ENCODE measurements around the gene RNF217. TPM values are rescaled to one million over a fixed set of nuclear protein-coding genes. Genes with fewer than 3 reads are reported as not detected.

Gene RNF217
- total and polyA plus RNA-seq, 10 of the 15 experiments (the other 5 are each of a cell fraction or from before 2014, with no cell fraction given), result under 0.01 to 11.7 (median 0.04) TPM; not detected in 3

DNA sequence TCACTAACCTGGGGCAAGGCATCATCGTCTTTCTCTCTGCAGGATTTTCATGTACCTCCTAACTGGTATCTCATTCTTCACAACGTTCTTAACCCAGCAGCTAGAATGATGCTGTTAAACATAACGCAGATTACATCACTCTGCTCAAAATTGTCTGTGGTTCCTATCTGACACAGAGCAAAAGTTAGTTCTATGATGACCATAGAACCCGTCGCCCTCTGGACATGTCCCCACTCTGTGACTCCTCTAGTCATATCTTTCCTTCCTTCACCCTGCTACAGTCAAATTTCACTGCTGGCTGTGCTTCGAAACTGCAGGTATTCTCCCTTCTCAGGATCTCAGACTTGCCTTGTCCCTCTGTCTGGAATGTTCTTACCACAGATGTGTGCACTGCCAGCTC is 103.9 kb downstream of the RNF217 start:
- CTCF ChIA-PET, result interaction anchor here (1.2 kb wide), 1 partner anchor 46 kb away, joined by 4 read pairs; no protein-coding TSS in a partner anchor
- Histone ChIP-seq H3K36me3 (ENCODE audit: control insufficient read depth in 2 of 2, insufficient read depth in 2 of 2, low read length in 1 of 2) (no peaks in the 10 kb centered on the region), H3K4me2 (ENCODE audit: control insufficient read depth, insufficient read depth) (no peak overlapping the region), H4K20me1 (ENCODE audit: control insufficient read depth, insufficient read depth) (no peaks in the 10 kb centered on the region), H3K9ac (ENCODE audit: control insufficient read depth, insufficient read depth, low read length) (no peak overlapping the region), H3K79me2 (ENCODE audit: control insufficient read depth, insufficient read depth, low read length) (no peaks in the 10 kb centered on the region), H3K9me3 (replicated peaks; ENCODE audit: control insufficient read depth, insufficient read depth, low read length) (no peaks in the 10 kb centered on the region), H2AFZ (ENCODE audit: control insufficient read depth, low read depth, low read length) (no peak overlapping the region), H3K27me3 (replicated peaks in 1 of 2; ENCODE audit: control insufficient read depth in 2 of 2, insufficient read depth in 2 of 2, low read length in 1 of 2) (no peaks in the 10 kb centered on the region), H3K27ac (ENCODE audit: control insufficient read depth, insufficient read depth) (no peak overlapping the region), H3K4me1 (ENCODE audit: control insufficient read depth, insufficient read depth, low read length) (no peaks in the 10 kb centered on the region), H3K4me3 (no peak overlapping the region)
- in situ Hi-C loops (cut with MboI), result no loop called here
- no TSS peak for BruUV-seq (replicated peaks)
- no peak for DNase-seq (ENCODE audit: low read depth, low spot score)
- POLR2A ChIA-PET, result no interaction called here
- no peak for TF ChIP-seq PML (IDR thresholded peaks at IDR 0.05; ENCODE audit: low read length)
- TF ChIP-seq NFIC (IDR thresholded peaks at IDR 0.05; ENCODE audit: low read depth, low read length), result no peak
- no peak for TF ChIP-seq IKZF2 (IDR thresholded peaks at IDR 0.05)
- TF ChIP-seq MTA2 (IDR thresholded peaks at IDR 0.05; ENCODE audit: low read depth), result no peak
- TF ChIP-seq, protein P1, sequence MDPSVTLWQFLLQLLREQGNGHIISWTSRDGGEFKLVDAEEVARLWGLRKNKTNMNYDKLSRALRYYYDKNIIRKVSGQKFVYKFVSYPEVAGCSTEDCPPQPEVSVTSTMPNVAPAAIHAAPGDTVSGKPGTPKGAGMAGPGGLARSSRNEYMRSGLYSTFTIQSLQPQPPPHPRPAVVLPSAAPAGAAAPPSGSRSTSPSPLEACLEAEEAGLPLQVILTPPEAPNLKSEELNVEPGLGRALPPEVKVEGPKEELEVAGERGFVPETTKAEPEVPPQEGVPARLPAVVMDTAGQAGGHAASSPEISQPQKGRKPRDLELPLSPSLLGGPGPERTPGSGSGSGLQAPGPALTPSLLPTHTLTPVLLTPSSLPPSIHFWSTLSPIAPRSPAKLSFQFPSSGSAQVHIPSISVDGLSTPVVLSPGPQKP (IDR thresholded peaks at IDR 0.05; ENCODE audit: low read depth, low read length), result no peak
- TF ChIP-seq, protein P2, sequence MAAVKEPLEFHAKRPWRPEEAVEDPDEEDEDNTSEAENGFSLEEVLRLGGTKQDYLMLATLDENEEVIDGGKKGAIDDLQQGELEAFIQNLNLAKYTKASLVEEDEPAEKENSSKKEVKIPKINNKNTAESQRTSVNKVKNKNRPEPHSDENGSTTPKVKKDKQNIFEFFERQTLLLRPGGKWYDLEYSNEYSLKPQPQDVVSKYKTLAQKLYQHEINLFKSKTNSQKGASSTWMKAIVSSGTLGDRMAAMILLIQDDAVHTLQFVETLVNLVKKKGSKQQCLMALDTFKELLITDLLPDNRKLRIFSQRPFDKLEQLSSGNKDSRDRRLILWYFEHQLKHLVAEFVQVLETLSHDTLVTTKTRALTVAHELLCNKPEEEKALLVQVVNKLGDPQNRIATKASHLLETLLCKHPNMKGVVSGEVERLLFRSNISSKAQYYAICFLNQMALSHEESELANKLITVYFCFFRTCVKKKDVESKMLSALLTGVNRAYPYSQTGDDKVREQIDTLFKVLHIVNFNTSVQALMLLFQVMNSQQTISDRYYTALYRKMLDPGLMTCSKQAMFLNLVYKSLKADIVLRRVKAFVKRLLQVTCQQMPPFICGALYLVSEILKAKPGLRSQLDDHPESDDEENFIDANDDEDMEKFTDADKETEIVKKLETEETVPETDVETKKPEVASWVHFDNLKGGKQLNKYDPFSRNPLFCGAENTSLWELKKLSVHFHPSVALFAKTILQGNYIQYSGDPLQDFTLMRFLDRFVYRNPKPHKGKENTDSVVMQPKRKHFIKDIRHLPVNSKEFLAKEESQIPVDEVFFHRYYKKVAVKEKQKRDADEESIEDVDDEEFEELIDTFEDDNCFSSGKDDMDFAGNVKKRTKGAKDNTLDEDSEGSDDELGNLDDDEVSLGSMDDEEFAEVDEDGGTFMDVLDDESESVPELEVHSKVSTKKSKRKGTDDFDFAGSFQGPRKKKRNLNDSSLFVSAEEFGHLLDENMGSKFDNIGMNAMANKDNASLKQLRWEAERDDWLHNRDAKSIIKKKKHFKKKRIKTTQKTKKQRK (IDR thresholded peaks at IDR 0.05; ENCODE audit: low read depth, low read length), result no peak
- TF ChIP-seq SMARCA5 (IDR thresholded peaks at IDR 0.05), result no peak
- no peak for TF ChIP-seq CBX3 (IDR thresholded peaks at IDR 0.05; ENCODE audit: borderline replicate concordance, low read depth)
- no peak for TF ChIP-seq YBX1 (IDR thresholded peaks at IDR 0.05)
- no peak for TF ChIP-seq EGR1 (IDR thresholded peaks at IDR 0.05; ENCODE audit: borderline replicate concordance in 1 of 2, low read depth in 2 of 2, low read length in 2 of 2)
- TF ChIP-seq POU2F2 (IDR thresholded peaks at IDR 0.05; ENCODE audit: borderline replicate concordance, low read depth, low read length), result no peak
- TF ChIP-seq MYB (IDR thresholded peaks at IDR 0.05; ENCODE audit: borderline replicate concordance, low read depth, low read length), result no peak
- no peak for TF ChIP-seq ZBED1 (IDR thresholded peaks at IDR 0.05; ENCODE audit: borderline replicate concordance)
- TF ChIP-seq, protein P3, sequence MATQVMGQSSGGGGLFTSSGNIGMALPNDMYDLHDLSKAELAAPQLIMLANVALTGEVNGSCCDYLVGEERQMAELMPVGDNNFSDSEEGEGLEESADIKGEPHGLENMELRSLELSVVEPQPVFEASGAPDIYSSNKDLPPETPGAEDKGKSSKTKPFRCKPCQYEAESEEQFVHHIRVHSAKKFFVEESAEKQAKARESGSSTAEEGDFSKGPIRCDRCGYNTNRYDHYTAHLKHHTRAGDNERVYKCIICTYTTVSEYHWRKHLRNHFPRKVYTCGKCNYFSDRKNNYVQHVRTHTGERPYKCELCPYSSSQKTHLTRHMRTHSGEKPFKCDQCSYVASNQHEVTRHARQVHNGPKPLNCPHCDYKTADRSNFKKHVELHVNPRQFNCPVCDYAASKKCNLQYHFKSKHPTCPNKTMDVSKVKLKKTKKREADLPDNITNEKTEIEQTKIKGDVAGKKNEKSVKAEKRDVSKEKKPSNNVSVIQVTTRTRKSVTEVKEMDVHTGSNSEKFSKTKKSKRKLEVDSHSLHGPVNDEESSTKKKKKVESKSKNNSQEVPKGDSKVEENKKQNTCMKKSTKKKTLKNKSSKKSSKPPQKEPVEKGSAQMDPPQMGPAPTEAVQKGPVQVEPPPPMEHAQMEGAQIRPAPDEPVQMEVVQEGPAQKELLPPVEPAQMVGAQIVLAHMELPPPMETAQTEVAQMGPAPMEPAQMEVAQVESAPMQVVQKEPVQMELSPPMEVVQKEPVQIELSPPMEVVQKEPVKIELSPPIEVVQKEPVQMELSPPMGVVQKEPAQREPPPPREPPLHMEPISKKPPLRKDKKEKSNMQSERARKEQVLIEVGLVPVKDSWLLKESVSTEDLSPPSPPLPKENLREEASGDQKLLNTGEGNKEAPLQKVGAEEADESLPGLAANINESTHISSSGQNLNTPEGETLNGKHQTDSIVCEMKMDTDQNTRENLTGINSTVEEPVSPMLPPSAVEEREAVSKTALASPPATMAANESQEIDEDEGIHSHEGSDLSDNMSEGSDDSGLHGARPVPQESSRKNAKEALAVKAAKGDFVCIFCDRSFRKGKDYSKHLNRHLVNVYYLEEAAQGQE (IDR thresholded peaks at IDR 0.05; ENCODE audit: low read depth, low read length), result no peak
- TF ChIP-seq KAT2A (conservative IDR thresholded peaks at IDR 0.05; ENCODE audit: control insufficient read depth, low read depth, low read length), result no peak
- 19% methylated on average over 6 of the region's 6 CpGs for WGBS (ENCODE audit: insufficient coverage, insufficient replicate concordance, low lambda C conversion rate, missing lambda C conversion rate)
- intact Hi-C loops (cut with micrococcal nuclease; ENCODE audit: unreplicated experiment), result no loop called here
- FAIRE-seq, result no peak
- ATAC-seq, result peak; percentile 36
- SMC1A ChIA-PET (ENCODE audit: uncharacterized antibody, unreplicated experiment), result interaction anchor here (0.8 kb wide), 1 partner anchor 28 kb away, joined by 3 read pairs; no protein-coding TSS in a partner anchor
- RAD21 ChIA-PET (ENCODE audit: unreplicated experiment), result interaction anchor here (0.8 kb wide), 1 partner anchor 48 kb away, joined by 3 read pairs; no protein-coding TSS in a partner anchor
